Brain microvascular endothelial cell (primary cell): ENCODE data around the gene DEFB131B.

Source experiments
- DNase-seq: peaks from one replicate; pipeline ENCODE4 v3.0.0-alpha.2; 2020
- H3K27ac ChIP-seq: fragments of 250-450 bp; sonication (Bioruptor Pico); 2 replicates; pipeline ENCODE4 v1.5.1; 2020; ENCODE audit warnings: mild to moderate bottlenecking, moderate library complexity
- H3K27me3 ChIP-seq: fragments of 250-450 bp; sonication (Bioruptor Pico); replicated peaks from 2 replicates; pipeline ENCODE4 v1.5.1; 2020; ENCODE audit warnings: mild to moderate bottlenecking
- H3K36me3 ChIP-seq: fragments of 250-450 bp; sonication (Bioruptor Pico); replicated peaks from 2 replicates; pipeline ENCODE4 v1.5.1; 2020; ENCODE audit warnings: mild to moderate bottlenecking
- H3K4me3 ChIP-seq: 2 replicates; pipeline ENCODE4 v1.5.1; 2011; ENCODE audit warnings: low read depth, mild to moderate bottlenecking, control low read depth, low read length, moderate library complexity
- in situ Hi-C: cut with HindIII; loops from 2 replicates; pipeline ENCODE4 v1.10.0; 2017; ENCODE audit warnings: low sequenced_read_pairs, low pct_ligation_motif_present
- TF ChIP-seq, protein P1 (sequence below): IDR thresholded peaks from 2 replicates; pipeline ENCODE4 v1.5.1; 2011; ENCODE audit warnings: low read depth, mild to moderate bottlenecking, moderate library complexity, low read length, control low read depth, inconsistent platforms; ENCODE audit errors: missing control alignments

DEFB131B gene

DNA sequence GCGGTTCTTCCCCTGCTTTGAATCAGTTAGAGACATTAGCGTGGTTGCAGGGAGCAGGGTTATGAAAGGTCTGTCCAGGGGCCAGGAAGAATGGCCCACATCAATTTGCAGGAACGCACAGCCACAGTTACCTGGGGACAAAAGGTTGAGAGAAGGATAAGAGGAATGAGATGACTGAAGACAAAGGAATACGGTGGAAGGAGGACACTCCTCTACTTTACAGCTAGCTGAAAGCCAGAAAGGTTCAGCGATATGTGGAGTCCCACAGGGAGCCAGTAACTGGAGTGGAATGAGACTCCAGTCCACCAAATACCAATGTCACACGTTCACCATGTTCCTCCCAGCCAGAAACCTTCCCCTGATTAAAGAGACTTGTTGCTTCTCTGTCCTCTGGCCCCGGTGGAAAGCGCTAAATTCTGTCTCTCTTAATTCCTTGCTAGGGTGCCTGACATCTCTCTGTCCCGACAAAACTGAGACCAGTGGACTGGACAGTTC is 39.4 kb downstream of the DEFB131B start:
- TF ChIP-seq, protein P1, sequence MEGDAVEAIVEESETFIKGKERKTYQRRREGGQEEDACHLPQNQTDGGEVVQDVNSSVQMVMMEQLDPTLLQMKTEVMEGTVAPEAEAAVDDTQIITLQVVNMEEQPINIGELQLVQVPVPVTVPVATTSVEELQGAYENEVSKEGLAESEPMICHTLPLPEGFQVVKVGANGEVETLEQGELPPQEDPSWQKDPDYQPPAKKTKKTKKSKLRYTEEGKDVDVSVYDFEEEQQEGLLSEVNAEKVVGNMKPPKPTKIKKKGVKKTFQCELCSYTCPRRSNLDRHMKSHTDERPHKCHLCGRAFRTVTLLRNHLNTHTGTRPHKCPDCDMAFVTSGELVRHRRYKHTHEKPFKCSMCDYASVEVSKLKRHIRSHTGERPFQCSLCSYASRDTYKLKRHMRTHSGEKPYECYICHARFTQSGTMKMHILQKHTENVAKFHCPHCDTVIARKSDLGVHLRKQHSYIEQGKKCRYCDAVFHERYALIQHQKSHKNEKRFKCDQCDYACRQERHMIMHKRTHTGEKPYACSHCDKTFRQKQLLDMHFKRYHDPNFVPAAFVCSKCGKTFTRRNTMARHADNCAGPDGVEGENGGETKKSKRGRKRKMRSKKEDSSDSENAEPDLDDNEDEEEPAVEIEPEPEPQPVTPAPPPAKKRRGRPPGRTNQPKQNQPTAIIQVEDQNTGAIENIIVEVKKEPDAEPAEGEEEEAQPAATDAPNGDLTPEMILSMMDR: no peak
- no peaks in the 10 kb centered on the region for H3K27me3 ChIP-seq
- in situ Hi-C loops: no loop called here
- H3K4me3 ChIP-seq: no peak overlapping the region
- H3K36me3 ChIP-seq: peaks cover 6% of the 10 kb centered on the region
- no peak for DNase-seq
- H3K27ac ChIP-seq: no peak overlapping the region

DNA sequence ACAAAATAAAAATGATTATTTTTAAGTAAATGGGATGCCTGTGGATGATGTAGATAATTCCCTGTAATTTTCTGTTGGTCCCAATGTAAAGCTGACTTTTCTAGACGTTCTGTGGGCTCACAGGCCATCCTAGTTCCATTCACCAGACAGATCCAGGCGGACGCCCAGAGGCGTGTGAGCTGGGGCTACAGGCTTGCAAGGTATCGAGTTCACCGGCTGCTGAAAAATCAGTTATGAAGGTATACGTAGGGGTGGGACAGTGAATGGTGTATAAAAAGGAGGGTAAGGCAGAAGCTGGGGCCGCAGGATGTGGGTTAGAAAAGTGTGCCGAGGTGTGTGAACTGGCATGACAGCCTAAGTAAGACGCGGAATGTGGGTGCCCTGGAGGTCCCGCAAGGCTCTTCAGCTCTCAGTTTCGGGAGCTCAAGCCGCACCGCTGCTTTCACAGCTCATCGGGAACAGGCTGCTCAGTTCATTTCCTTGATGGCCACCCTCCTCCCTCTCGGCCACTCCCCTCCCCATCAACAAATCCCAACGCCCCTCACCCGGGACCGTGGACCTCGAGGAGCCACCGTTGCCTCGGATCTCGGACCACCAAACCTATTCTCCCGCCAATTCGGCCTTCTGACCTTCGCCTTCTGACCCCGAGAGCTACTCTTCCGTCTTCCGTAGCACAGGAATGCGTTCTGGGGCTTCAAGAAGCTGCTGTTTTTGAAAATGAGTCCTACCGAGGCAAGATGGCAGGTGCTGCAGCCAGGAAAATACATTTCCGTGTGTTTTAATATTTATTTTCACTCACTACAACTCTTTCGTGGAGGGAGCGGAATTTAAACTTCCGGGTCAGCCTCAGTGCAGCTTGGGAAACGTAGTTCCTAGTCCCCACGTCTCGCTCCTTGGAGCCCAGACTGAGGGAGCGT is 49.8 kb downstream of the DEFB131B start, which contains the start of gene XNDC1N:
XNDC1N (minus strand) TSS at position 775 of the 917 bp plus-strand sequence. CDS start 5,241 bp downstream, outside the sequence.
- Histone ChIP-seq H3K4me3 (peak within 1 kb of the TSS; percentile 66), H3K36me3 (no peaks in the 10 kb centered on the region), H3K27ac (peak within 1 kb of the TSS; percentile 88), H3K27me3 (no peaks in the 10 kb centered on the region)
- DNase-seq: peak; percentile 84
- in situ Hi-C loops: no loop called here
- TF ChIP-seq, protein P1: no peak

DNA sequence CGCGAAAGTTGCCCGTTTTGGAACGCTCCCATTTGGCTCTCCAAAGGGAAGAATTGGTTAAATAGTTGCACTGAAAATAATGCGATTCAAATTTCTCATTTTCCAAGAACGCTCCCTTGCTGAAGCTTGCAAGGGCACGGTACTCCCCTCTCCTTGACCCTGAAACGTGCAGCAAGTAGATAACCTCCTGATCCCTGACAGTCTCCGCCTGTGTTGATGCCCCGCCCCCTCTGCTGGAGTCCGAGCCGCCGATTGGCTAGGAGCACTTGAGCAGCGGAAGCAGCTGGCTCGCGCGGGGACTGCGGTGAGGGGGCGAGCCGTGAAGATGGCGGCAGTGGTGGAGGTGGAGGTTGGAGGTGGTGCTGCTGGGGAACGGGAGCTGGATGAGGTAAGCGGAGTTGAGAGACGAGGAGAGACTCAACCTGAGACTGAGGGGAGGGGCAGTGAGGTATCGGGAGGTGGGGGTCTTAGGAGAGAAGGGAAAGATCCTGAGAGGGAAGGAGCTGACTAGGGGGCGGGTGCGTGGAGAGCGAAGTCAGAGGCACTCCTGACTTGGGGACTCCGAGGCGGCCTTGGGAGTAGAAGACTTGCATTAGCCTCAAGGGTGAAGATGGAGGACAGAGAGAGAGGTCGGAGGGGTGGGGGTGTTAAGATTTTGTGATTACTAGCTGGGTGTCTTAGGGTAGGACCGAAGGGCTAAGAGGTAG is 50.6 kb downstream of the DEFB131B start, which contains the start of gene RNF121:
RNF121 (plus strand) TSS at position 310 of the 707 bp plus-strand sequence; CDS start at position 326, 16 bp downstream.
- Histone ChIP-seq H3K36me3 (no peaks in the 10 kb centered on the region), H3K27ac (peak within 1 kb of the TSS; percentile 88), H3K4me3 (peak within 1 kb of the TSS; percentile 66), H3K27me3 (no peaks in the 10 kb centered on the region)
- TF ChIP-seq, protein P1: no peak
- peak; percentile 96 for DNase-seq
- in situ Hi-C loops: no loop called here

DNA sequence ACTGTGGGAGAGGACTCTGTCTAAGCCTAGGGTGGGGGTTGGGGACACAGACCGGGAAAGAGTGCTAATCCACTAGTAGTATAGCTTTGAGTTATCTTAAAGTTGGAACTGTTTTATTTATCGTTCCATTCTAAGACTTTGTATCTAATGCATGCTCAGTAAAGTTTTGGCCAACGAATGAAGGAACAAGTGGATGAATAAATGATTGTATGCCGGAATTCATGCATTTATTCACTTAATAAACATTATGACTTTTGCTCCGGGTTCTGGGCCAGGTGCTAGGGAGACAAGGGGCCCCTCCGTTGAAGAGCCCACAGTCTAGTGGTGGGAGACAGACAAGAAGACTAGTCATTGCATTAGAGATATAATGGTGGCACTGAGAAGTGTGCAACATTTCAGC is 51.2 kb downstream of the DEFB131B start:
- peak overlapping the region; percentile 66 for H3K4me3 ChIP-seq
- H3K36me3 ChIP-seq: no peaks in the 10 kb centered on the region
- no peaks in the 10 kb centered on the region for H3K27me3 ChIP-seq
- TF ChIP-seq, protein P1: no peak
- peak overlapping the region; percentile 88 for H3K27ac ChIP-seq
- no peak for DNase-seq
- in situ Hi-C loops: no loop called here

DNA sequence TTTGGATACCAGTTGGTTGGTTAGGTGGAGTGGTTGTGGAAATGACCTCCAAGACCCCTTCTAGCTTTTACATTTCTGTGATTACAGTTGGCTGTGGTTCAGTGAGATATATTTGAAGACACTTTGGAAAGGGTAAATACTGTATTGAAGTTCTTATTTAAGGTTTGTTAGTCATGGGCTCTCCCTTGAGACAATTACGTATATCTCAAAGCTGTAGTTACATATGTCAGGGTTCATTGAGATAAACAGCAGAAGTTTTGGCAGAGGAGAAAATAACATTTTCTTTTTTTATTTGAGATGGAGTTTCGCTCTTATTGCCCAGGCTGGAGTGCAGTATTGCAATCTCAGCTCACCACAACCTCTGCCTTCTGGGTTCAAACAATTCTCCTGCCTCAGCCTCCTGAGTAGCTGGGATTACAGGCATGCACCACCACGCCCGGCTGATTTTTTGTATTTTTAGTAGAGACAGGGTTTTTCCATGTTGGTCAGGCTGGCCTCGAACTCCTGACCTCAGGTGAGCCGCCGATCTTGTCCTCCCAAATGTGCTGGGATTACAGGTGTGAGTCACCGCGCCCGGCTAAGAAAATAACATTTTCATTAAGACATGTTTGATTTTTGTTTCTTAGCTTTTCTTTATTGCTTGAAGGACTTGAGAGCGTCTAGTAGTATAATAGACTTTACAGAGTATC is 52.4 kb downstream of the DEFB131B start:
- DNase-seq: no peak
- H3K27ac ChIP-seq: peak overlapping the region; percentile 38
- no peaks in the 10 kb centered on the region for H3K36me3 ChIP-seq
- H3K4me3 ChIP-seq: peak overlapping the region; percentile 66
- TF ChIP-seq, protein P1: no peak
- no peaks in the 10 kb centered on the region for H3K27me3 ChIP-seq
- in situ Hi-C loops: no loop called here
